GOT3 (cell line): Measurements from ENCODE around the gene ZNF629.

Experiments used
- DNase-seq: peaks from one replicate; lab custom pipeline; 2025; ENCODE audit warnings: mixed read lengths; lab: John Stamatoyannopoulos, UW

The ZNF629 gene

GRCh38 chr16:30767767-30768465 is 19.1 kb downstream of the ZNF629 start:
- DNase-seq, result no peak

- no peak for DNase-seq
Measured at GRCh38 chr16:30766933-30767284, 20.1 kb downstream of the ZNF629 start.

GRCh38 chr16:30766206-30766932 is 20.6 kb downstream of the ZNF629 start:
- no peak for DNase-seq

GRCh38 chr16:30764816-30765465 is 22.1 kb downstream of the ZNF629 start:
- no peak for DNase-seq

GRCh38 chr16:30764086-30764485 is 22.9 kb downstream of the ZNF629 start:
- DNase-seq, result no peak

GRCh38 chr16:30762991-30763725 is 23.8 kb downstream of the ZNF629 start:
- DNase-seq, result no peak

- DNase-seq, result peak; percentile 90
Measured at GRCh38 chr16:30761928-30762902, 24.8 kb downstream of the ZNF629 start, which contains the start of the genes CFAP119 and RNF40. CFAP119 (minus strand) TSS chr16:30762062; CDS start chr16:30761748, 314 bp downstream. RNF40 (plus strand) TSS chr16:30762322; CDS start chr16:30762546, 224 bp downstream.

GRCh38 chr16:30761427-30761927 is 25.5 kb downstream of the ZNF629 start:
- no peak for DNase-seq

- no peak for DNase-seq
Measured at GRCh38 chr16:30760577-30761426, 26.2 kb downstream of the ZNF629 start.

- DNase-seq, result no peak
Measured at GRCh38 chr16:30760001-30760559, 26.9 kb downstream of the ZNF629 start.

GRCh38 chr16:30758988-30759491 is 28.0 kb downstream of the ZNF629 start:
- no peak for DNase-seq

GRCh38 chr16:30757316-30757715 is 29.7 kb downstream of the ZNF629 start:
- no peak for DNase-seq

GRCh38 chr16:30756781-30757100 is 30.3 kb downstream of the ZNF629 start:
- DNase-seq, result no peak

GRCh38 chr16:30755955-30756780 is 30.8 kb downstream of the ZNF629 start:
- no peak for DNase-seq

GRCh38 chr16:30753596-30753995 is 33.4 kb downstream of the ZNF629 start:
- DNase-seq, result no peak

- DNase-seq, result no peak
Measured at GRCh38 chr16:30750876-30751465, 36.0 kb downstream of the ZNF629 start.

GRCh38 chr16:30750201-30750600 is 36.8 kb downstream of the ZNF629 start:
- no peak for DNase-seq
